Measurements from ENCODE around the gene FANCE. TPM values are rescaled to one million over a fixed set of nuclear protein-coding genes. Genes with fewer than 3 reads are reported as not detected.

The FANCE gene
- total RNA-seq, 1 experiment from 2014 or later = 15.5 TPM

DNA sequence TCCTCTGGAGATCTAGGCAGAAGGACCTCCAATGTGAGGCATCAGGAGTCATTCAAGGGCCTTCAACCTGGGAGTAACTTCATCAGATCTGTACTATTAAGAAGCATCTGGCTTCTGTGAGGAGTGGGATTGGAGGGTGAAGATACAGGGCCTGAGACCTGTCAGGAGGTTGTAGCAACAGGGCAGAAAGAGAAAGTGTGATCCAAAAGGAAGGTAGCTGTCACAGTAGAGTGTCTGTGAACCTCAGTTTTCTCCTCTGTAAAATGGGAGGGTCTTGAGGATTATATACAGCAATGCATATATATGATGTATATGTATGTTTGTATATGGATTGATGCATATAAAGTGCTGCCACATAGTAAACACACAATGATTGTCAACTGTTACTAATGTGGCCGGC lies 13.5 kb downstream of the FANCE start:
- no peak for DNase-seq (ENCODE audit: low read depth)

DNA sequence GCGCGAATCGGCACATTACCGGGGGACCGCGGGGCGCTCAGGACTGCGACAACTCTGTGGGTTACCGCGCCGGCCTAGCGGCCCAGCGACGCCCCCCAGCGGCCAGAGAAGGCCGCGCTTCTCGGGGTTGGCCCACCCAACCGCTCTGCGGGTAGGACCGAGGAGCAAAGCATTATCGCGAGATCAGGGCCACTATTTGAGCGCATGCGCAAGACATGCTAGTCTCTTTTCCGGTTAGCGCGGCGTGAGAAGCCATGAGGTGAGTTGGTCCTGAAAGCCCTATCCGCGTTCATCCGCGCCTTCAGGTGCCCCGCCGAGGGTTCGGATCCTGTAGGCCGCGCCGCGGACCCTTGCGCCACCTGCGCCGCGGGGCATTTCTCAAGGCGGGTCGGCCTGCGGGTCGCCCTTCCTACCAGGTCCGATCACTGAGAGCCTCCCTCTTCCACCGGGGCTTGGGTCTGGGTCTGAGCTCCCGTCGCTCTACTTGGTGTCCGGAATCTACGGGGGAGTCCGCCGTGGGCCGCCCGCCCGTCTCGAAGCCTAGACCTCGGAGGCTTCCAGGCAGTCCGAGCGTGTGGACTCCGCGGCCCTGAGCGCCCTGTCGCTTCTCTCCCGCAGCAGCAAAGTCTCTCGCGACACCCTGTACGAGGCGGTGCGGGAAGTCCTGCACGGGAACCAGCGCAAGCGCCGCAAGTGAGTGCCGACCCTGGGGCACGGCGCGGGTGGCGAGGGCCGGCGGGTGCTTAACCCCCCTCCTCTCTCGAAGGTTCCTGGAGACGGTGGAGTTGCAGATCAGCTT lies 16.2 kb downstream of the FANCE start, which contains the start of gene RPL10A:
TSS of gene RPL10A (plus strand) at position 221 of the 799 bp plus-strand sequence. CDS start at position 255, 34 bp downstream.
- peak; percentile 92 for DNase-seq (ENCODE audit: low read depth)

DNA sequence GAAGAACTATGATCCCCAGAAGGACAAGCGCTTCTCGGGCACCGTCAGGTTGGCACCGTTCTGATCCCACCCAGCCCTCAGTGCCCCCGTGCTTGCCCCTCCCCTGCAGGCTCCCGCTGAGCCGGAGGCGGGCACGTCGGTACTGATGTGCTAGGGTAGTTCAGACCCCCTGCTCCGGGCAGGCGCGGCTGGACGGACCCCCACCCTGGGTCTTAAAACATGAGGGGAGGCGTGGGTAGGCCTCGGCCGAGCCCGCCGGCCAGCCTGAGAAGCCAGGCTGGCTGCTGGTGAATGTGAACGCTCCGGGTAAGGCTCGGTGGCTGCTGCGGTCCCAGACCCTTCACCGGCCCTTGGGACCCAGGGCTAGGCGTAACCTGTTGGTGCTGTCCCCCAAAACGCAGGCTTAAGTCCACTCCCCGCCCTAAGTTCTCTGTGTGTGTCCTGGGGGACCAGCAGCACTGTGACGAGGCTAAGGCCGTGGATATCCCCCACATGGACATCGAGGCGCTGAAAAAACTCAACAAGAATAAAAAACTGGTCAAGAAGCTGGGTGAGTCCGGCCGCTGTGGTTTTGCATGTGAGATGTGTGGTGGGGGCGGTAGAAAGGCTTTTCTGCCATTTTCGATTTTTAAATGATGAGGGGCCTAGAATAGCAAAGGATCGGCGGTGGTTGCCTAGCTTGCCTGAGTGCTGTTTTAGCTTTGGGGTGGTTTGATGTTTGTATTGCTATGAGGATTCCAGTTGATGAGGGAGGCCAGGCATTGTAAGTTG lies 17.0 kb downstream of the FANCE start:
- DNase-seq (ENCODE audit: low read depth) = no peak

DNA sequence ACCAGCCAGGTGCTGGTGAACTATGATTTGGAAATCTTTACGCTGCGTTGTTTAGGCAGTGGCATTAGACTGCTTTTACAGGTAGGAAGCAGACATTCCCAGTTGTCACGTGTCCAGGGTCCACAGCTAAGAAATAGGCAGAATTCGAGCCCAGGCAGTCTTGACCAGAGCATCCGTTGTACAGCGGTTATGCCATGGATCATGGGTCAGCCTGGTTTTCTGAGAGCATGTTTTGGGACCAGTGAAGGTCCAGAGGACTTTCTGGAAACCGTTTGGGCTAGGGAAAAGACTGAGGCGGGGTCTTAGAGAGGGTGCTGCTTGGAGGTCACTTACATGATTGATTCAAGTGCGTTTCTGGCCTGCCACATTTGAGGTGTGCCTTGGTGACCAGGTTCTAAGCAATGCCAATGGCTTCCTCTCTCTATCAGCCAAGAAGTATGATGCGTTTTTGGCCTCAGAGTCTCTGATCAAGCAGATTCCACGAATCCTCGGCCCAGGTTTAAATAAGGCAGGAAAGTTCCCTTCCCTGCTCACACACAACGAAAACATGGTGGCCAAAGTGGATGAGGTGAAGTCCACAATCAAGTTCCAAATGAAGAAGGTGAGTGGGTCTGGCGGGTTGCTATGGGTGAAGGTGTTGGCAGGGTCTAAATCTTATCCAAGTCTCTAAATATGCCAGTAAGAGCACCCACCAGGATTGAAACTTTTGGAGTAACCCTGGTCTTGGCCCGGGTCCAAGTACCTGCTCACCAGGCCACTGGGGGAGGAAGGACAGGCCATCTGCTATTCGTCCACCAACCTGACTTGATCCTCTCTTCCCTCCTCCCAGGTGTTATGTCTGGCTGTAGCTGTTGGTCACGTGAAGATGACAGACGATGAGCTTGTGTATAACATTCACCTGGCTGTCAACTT lies 17.9 kb downstream of the FANCE start:
- DNase-seq (ENCODE audit: low read depth) = no peak

DNA sequence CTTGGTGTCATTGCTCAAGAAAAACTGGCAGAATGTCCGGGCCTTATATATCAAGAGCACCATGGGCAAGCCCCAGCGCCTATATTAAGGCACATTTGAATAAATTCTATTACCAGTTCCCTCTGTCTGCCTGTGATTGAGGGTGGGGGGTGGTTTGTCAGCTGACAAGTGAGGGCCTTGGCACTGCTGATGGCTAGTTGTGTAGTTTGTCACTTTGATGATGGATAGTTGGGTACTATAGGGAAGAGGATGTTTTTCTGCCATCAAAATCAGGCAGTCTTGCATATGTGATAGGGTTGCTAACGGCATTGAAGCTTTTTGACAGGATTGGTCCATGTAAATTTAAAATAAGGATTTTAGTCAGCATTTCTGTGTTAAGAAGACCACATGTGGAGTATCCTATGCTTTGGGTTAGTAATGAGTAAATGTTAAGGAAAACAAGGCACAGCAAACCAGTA lies 18.6 kb downstream of the FANCE start:
- no peak for DNase-seq (ENCODE audit: low read depth)

DNA sequence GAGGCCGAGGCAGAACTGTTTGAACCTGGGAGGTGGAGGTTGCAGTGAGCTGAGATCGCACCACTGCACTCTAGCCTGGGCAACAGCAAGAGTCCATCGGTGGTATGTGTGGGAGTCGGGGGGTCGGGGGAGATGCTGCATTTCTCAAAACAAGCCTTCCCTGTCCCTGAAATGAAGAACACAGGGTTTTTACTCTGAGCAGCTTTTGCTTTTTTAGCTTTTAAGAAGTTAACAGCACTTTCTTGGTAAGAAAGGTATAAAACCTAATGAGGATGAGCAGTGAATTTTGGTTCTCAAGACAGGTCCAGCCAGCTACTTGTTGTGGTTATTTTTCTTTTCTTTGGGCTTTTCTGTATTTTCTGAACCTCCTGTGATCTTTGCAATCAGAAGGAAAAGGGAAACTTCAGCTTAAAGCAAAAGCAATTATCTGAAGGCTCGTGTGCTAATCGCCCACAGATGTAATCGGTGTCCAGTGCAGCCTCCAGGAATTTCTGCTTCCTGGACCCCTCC lies 19.8 kb downstream of the FANCE start:
- no peak for DNase-seq (ENCODE audit: low read depth)

DNA sequence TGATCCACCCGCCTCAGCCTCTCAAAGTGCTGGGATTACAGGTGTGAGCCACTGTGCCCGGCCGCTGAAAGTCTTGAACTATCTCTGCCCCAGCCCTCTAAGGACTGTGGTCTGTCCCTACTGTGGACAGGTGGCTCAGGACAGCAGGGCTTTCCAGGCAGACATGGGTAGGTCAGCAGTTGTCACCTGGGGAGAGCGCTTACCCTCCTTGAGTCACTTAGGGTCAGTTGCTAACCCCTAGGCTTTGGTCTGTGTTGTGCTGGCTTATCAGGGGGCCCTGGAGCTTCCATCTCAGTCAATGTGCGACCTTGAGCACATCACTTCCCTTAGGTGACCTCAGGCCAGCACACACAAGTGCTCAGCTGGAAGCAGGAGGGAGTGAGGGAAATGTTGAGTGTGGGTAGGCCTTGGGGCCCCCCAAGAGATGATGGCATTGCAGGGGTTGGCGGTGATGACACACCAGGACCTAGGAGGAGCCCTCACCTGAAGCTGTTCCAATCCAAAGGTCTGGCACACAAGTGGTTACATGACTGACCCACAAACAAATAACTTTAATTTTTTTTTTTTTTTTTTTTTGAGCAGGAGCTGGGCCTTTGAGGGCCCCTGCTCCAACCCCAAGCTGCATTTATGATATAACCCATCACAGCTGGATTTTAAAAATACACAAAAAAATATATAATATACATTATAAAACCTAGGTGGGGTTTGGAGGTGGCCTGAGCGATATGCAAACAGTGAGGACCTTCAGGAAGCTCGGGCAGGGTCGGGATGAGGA lies 21.1 kb downstream of the FANCE start:
- DNase-seq (ENCODE audit: low read depth) = no peak

DNA sequence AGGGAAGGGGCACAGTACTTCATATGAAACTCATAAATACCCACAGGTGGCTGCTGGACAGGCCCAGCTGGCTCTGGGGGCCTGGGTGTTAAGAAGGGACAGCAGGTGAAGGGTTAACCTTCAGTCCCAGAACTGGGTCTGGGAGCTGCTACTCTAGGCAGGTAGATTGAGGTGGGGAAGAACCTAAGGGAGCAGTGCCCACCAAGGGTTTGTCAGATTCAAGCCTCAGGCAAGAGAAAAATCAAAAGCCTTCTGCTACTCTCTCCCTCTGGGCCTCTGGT lies 21.7 kb downstream of the FANCE start:
- no peak for DNase-seq (ENCODE audit: low read depth)

DNA sequence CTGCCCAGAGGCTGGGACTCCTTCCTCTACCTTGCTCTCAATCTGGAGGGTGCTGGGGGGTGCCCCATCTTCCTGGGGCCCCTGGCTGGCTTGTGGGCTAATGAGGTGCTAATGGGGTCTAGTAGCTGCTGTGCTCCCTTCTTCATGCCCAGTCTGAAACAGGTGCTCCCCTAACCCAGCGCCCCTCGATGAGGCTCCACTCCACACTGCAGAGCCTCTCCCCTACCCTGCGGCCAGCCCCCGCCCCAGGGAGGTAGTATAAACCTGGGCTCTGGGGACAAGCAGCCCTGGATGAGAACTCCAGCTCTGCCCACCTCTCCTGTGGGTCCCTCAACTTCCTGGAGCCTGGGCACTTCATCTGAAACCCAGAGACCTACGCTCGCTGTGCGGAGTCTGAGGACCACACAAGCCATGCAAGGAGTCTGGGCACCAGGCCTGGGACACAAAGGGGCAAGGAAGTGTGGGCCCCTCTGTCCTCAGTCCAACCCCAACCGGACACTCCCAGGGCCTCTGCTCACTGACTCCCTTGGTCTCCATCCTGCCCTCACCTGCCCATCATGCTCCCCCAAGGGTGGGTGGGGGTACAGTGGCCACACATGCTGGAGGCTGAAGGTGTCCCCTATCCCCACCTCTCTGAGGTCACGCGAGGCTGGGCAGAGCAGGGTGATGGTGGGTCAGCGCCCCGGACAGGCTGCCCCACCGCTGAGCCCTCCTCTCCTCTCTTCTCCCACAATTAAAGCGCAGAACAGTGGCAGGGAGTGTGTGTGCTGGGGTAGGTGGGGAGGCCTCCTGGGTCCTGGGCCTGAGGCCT lies 22.2 kb downstream of the FANCE start:
- no peak for DNase-seq (ENCODE audit: low read depth)

DNA sequence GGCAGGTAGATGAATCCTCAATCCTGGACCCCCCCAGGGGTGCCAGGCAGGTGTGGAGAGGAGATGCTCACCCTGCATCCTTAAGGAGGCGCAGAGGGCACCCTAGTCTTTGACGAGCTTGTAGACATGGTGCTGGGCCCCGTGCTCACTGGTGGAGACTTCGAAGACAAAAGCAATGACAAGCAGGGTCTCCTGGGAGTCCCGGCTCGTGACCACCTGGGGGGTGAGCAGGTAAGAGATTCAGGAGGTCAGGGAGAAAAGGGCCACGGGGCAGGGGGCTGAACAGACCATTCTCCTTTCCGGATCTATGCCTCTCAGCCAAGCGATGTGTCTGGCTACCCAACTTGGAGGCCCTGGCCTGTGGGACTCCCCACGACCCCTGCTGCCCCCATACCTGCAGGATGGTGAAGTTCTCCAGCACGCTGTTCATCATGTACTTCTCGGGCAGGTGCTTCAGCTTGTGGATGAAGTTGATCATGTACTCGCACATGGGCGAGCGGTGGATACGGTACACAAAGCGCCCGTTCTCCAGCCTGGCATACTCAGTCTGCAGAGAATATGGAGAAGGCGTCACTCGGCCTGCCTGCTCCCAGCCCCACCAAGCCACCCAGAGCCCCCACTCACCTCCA lies 22.9 kb downstream of the FANCE start:
- DNase-seq (ENCODE audit: low read depth) = no peak

DNA sequence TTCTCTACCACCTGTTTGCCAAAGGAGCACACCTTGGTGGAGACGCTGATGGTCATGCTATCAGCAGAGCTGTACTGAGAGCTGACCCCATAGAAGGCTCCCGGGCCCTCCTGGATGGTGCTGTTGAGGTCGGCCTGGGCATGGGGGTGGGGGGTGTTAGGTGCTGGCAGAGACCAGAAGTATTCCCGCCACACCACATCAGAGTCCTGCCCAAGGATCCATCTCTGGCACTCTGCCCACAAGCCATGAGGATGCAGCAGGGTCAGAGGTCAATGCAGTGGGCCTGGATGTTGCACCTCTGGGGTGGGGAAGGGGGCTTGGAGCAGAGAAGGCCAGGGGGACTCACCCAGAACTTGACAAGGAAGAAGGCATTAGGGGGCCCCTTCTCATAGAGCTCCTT lies 23.4 kb downstream of the FANCE start:
- no peak for DNase-seq (ENCODE audit: low read depth)

DNA sequence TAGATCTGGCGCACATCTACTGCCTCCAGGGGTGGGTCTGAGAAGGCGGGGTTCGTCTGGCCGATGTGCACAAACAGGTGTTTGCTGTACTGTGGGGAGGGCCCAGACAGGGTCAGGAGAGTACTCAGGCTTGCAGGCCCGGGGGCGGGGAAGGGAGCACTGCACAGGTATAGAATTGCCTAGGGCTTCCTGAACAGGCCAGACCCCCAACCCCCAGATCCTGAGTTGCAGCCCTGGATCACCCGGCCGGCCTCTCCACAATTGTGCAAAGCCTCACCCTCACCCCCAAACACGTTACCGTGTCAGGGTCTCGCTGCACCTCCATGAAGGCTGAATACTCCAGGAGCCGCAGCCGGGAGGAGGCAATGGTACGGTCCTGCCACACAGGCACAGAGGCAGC lies 23.9 kb downstream of the FANCE start:
- no peak for DNase-seq (ENCODE audit: low read depth)

DNA sequence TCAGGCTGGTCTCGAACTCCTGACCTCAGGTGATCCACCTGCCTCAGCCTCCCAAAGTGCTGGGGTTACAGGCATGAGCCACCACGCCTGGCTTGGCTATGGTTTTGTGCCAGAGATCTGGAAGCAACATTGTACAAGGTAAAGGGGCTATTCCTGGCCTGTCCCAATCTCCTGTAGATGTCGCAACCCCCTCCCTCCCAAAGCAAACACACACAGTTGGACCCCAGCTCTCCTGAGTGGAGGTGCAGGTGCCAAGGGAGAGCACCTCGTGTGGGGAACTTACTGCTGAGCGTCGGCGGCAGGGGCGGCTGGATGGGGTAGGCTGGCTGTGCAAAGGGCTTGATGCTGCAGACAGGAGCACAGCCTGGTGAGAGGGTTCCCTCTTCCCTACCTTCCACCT lies 24.9 kb downstream of the FANCE start:
- no peak for DNase-seq (ENCODE audit: low read depth)

DNA sequence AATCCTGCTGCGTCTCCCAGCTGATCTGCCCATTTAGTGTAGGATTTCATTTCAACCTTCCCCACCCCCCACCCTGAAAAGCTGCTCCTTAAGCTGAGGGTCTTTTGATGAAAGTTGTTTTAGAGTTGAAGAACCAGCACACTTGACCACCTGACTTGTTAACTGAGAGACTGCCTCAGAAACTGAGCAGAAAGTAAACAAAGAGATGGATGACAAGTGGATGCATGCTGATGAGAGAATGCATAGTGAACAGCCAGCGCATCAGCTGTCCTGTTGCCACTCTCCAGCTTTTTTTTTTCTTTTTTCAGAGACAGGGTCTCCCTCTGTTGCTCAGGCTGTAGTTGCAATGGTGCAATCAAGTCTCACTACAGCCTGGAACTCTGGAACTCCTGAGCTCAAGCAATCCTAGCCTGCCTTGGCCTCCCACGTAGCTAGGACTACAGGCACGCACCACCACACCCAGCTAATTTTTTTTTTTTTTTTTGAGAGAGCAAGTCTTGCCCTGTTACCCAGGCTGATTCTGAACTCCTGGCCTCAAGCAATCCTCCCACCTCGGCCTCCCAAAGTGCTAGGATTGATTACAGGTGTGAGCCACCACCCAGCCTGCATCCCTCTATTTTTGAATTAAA lies 25.5 kb downstream of the FANCE start:
- no peak for DNase-seq (ENCODE audit: low read depth)

DNA sequence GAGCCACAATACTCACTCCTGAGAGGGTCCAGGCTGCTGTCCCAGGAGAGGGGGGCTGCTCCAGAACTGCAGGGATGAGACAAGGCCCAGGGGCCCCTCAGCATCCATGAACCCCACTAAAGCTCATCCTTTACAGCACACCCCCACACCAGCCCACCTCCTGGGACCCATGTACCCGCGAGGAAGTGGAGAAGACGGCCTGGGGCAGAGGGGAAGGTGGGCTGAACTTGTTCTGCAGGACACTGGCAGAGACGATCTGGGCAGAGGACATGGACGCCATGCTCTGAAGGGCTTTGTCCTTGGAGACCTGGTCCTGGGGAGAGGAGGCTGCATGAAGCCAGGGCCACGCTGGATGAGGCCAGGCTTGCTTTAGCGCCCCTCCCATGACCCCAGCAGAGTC lies 26.1 kb downstream of the FANCE start:
- no peak for DNase-seq (ENCODE audit: low read depth)

DNA sequence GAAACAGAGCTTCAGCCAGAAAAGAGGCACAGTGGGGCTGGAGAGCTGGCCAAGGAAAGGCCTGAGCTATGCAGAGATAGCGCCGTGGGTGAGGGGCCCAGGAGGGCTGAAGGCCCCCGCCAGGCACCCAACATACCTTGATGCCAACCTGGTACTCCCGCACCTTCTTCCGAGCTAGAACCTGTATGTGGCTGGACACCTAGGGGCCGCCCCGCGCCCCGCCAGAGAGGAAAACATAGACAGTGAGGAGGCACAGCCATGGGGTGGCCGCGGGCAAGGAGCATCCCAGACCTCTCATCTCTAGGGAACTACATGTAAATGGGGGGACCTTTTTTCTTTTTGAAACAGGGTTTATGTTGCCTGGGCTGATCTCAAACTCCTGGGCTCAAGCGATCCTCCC lies 28.0 kb downstream of the FANCE start:
- DNase-seq (ENCODE audit: low read depth) = no peak

DNA sequence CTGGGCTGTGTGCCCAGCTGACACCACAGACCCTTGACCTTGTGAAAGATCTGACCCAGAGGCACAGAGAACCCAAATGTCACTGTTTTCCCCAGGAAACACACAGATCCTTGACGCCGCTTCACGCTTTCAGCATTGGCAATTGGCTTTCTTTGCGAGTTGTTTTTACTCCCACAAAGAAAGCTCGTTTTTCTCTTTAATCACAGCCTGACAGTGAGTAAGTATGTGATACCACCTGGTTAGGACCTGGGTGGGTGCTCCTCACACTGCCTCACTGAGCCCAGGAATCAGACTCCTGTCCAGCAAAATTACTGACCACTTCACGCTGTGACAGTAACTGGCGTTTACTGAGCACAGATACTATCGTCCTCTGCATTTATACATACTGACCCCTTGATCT lies 29.1 kb downstream of the FANCE start:
- no peak for DNase-seq (ENCODE audit: low read depth)

DNA sequence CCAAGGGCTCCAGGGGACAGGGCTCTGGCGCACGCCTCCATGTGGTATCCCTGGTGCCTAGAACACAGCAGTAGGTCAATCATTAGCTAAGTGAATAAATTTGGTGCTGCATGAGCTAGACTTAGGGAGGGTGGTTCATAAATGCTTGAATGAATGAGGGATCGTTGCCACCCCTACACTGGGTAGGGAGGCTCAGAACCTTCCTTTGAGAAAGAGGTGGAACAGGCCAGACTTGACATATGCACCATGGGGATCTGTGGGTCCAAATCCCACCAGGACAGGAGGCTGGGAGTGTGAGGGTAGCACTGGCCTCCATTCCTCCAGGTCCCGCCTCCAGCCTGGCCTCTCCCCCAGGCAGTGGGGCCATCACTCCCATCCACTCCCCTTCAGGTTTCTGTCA lies 30.9 kb downstream of the FANCE start:
- DNase-seq (ENCODE audit: low read depth) = no peak

DNA sequence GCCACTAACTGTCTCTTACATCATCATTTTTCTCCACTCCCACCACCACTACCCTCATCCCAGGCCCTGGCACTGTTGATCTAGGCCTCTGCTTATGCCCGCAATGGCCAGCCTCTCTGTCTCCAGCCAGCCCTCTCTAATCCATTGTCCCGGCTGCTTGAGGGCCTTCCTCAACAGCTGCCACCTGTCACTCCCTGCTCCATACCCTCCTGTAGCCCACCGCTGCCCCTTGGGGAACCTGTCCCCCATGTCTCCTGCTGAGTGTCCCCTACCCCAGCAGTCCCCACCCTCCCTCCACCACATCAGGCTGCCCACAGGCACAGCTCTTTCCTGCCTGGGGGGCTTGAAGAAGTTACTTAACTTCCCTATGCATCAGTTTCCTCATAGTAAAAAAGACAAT lies 31.4 kb downstream of the FANCE start:
- DNase-seq (ENCODE audit: low read depth) = no peak
